ENCODE results near the gene TSPAN32. TPM values are rescaled to one million over a fixed set of nuclear protein-coding genes. Genes with fewer than 3 reads are reported as not detected.
"Not testable (repeated sequence)": the region's sequence is repeated elsewhere in the genome, so short reads cannot be mapped to it uniquely, and the experiment has no call there.

TSPAN32 gene
- total and polyA plus RNA-seq, 2 donors, result 4.0 to 15.7 TPM

- 96% methylated on average over 9 of the region's 9 CpGs for WGBS
- no peak for DNase-seq (ENCODE audit: low read depth in 6 of 9, low spot score in 9 of 9)
These were observed 45.6 kb downstream of the TSPAN32 start for GRCh38 chr11:2347308-2347830.

GRCh38 chr11:2348986-2349385 is 47.2 kb downstream of the TSPAN32 start:
- Histone ChIP-seq H3K27ac (ENCODE audit: low read depth in 1 of 2, low read length in 1 of 2) (no peak overlapping the region), H3K9me3 (ENCODE audit: control insufficient read depth in 2 of 2, insufficient read depth in 1 of 2, low read length in 1 of 2) (peaks cover 0 to 17% of the 10 kb centered on the region in 2 donors), H3K4me3 (ENCODE audit: low read length in 2 of 2) (no peak overlapping the region), H3K36me3 (ENCODE audit: control insufficient read depth in 2 of 2, insufficient read depth in 2 of 2, low read length in 1 of 2) (no peaks in the 10 kb centered on the region), H3K4me1 (ENCODE audit: control insufficient read depth in 2 of 2, insufficient read depth in 2 of 2, low read length in 2 of 2) (no peaks in the 10 kb centered on the region), H3K27me3 (ENCODE audit: control insufficient read depth in 2 of 2, insufficient read depth in 1 of 2, low read length in 1 of 2) (peaks cover 0 to 2% of the 10 kb centered on the region in 2 donors)
- DNase-seq (ENCODE audit: low read depth in 6 of 9, low spot score in 9 of 9), result no peak
- 98% methylated on average over 1 of the region's 1 CpG for WGBS

More at GRCh38 chr11:2347308-2347830, 45.6 kb downstream of the TSPAN32 start:
- no peak overlapping the region for H3K27ac ChIP-seq (ENCODE audit: low read depth in 1 of 2, low read length in 1 of 2)
- H3K4me3 ChIP-seq (ENCODE audit: low read length in 2 of 2), result no peak overlapping the region
- no peaks in the 10 kb centered on the region for H3K4me1 ChIP-seq (ENCODE audit: control insufficient read depth in 2 of 2, insufficient read depth in 2 of 2, low read length in 2 of 2)
- peaks cover 0 to 20% of the 10 kb centered on the region in 2 donors for H3K9me3 ChIP-seq (ENCODE audit: control insufficient read depth in 2 of 2, insufficient read depth in 1 of 2, low read length in 1 of 2)
- peaks cover 0 to 2% of the 10 kb centered on the region in 2 donors for H3K27me3 ChIP-seq (ENCODE audit: control insufficient read depth in 2 of 2, insufficient read depth in 1 of 2, low read length in 1 of 2)
- H3K36me3 ChIP-seq (ENCODE audit: control insufficient read depth in 2 of 2, insufficient read depth in 2 of 2, low read length in 1 of 2), result no peaks in the 10 kb centered on the region

GRCh38 chr11:2351701-2352100 is 49.9 kb downstream of the TSPAN32 start:
- WGBS, result 94% methylated on average over 3 of the region's 3 CpGs
- Histone ChIP-seq H3K4me3 (ENCODE audit: low read length in 2 of 2) (no peak overlapping the region), H3K9me3 (ENCODE audit: control insufficient read depth in 2 of 2, insufficient read depth in 1 of 2, low read length in 1 of 2) (peaks cover 0 to 14% of the 10 kb centered on the region in 2 donors), H3K4me1 (ENCODE audit: control insufficient read depth in 2 of 2, insufficient read depth in 2 of 2, low read length in 2 of 2) (no peaks in the 10 kb centered on the region), H3K27me3 (ENCODE audit: control insufficient read depth in 2 of 2, insufficient read depth in 1 of 2, low read length in 1 of 2) (peaks cover 0 to 2% of the 10 kb centered on the region in 2 donors), H3K27ac (ENCODE audit: low read depth in 1 of 2, low read length in 1 of 2) (no peak overlapping the region), H3K36me3 (ENCODE audit: control insufficient read depth in 2 of 2, insufficient read depth in 2 of 2, low read length in 1 of 2) (no peaks in the 10 kb centered on the region)
- no peak for DNase-seq (ENCODE audit: low read depth in 6 of 9, low spot score in 9 of 9)

GRCh38 chr11:2352420-2352819 is 50.6 kb downstream of the TSPAN32 start:
- DNase-seq (ENCODE audit: low read depth in 6 of 9, low spot score in 9 of 9), result no peak
- Histone ChIP-seq H3K27me3 (ENCODE audit: control insufficient read depth in 2 of 2, insufficient read depth in 1 of 2, low read length in 1 of 2) (peaks cover 0 to 2% of the 10 kb centered on the region in 2 donors), H3K4me3 (ENCODE audit: low read length in 2 of 2) (no peak overlapping the region), H3K4me1 (ENCODE audit: control insufficient read depth in 2 of 2, insufficient read depth in 2 of 2, low read length in 2 of 2) (no peaks in the 10 kb centered on the region), H3K27ac (ENCODE audit: low read depth in 1 of 2, low read length in 1 of 2) (no peak overlapping the region), H3K36me3 (ENCODE audit: control insufficient read depth in 2 of 2, insufficient read depth in 2 of 2, low read length in 1 of 2) (no peaks in the 10 kb centered on the region), H3K9me3 (ENCODE audit: control insufficient read depth in 2 of 2, insufficient read depth in 1 of 2, low read length in 1 of 2) (peaks cover 0 to 8% of the 10 kb centered on the region in 2 donors)
- 94% methylated on average over 4 of the region's 4 CpGs for WGBS

GRCh38 chr11:2355000-2355644 is 53.3 kb downstream of the TSPAN32 start:
- no peaks in the 10 kb centered on the region for H3K9me3 ChIP-seq (ENCODE audit: control insufficient read depth in 2 of 2, insufficient read depth in 1 of 2, low read length in 1 of 2)
- 86% methylated on average over 7 of the region's 7 CpGs for WGBS
- H3K27ac ChIP-seq (ENCODE audit: low read depth in 1 of 2, low read length in 1 of 2), result no peak overlapping the region
- H3K4me1 ChIP-seq (ENCODE audit: control insufficient read depth in 2 of 2, insufficient read depth in 2 of 2, low read length in 2 of 2), result no peaks in the 10 kb centered on the region
- no peak overlapping the region for H3K4me3 ChIP-seq (ENCODE audit: low read length in 2 of 2)
- no peaks in the 10 kb centered on the region for H3K27me3 ChIP-seq (ENCODE audit: control insufficient read depth in 2 of 2, insufficient read depth in 1 of 2, low read length in 1 of 2)
- no peaks in the 10 kb centered on the region for H3K36me3 ChIP-seq (ENCODE audit: control insufficient read depth in 2 of 2, insufficient read depth in 2 of 2, low read length in 1 of 2)
- no peak for DNase-seq (ENCODE audit: low read depth in 6 of 9, low spot score in 9 of 9)

- WGBS, result 84% methylated on average over 8 of the region's 8 CpGs
- Histone ChIP-seq H3K9me3 (ENCODE audit: control insufficient read depth in 2 of 2, insufficient read depth in 1 of 2, low read length in 1 of 2) (no peaks in the 10 kb centered on the region), H3K4me3 (ENCODE audit: low read length in 2 of 2) (no peak overlapping the region), H3K4me1 (ENCODE audit: control insufficient read depth in 2 of 2, insufficient read depth in 2 of 2, low read length in 2 of 2) (no peaks in the 10 kb centered on the region), H3K27me3 (ENCODE audit: control insufficient read depth in 2 of 2, insufficient read depth in 1 of 2, low read length in 1 of 2) (no peaks in the 10 kb centered on the region), H3K27ac (ENCODE audit: low read depth in 1 of 2, low read length in 1 of 2) (no peak overlapping the region), H3K36me3 (ENCODE audit: control insufficient read depth in 2 of 2, insufficient read depth in 2 of 2, low read length in 1 of 2) (no peaks in the 10 kb centered on the region)
- DNase-seq (ENCODE audit: low read depth in 6 of 9, low spot score in 9 of 9), result no peak
These were observed 55.4 kb downstream of the TSPAN32 start for GRCh38 chr11:2357246-2357645.

- not testable (repeated sequence) for H3K36me3 ChIP-seq (ENCODE audit: control insufficient read depth in 2 of 2, insufficient read depth in 2 of 2, low read length in 1 of 2); DNase-seq (ENCODE audit: low read depth in 6 of 9, low spot score in 9 of 9); H3K27ac ChIP-seq (ENCODE audit: low read depth in 1 of 2, low read length in 1 of 2); H3K27me3 ChIP-seq (ENCODE audit: control insufficient read depth in 2 of 2, insufficient read depth in 1 of 2, low read length in 1 of 2); H3K4me3 ChIP-seq (ENCODE audit: low read length in 2 of 2); H3K4me1 ChIP-seq (ENCODE audit: control insufficient read depth in 2 of 2, insufficient read depth in 2 of 2, low read length in 2 of 2); H3K9me3 ChIP-seq (ENCODE audit: control insufficient read depth in 2 of 2, insufficient read depth in 1 of 2, low read length in 1 of 2)
- WGBS, result 99% methylated on average over 13 of the region's 13 CpGs
These were observed 55.8 kb downstream of the TSPAN32 start for GRCh38 chr11:2357651-2358050.

- no peak overlapping the region for H3K4me3 ChIP-seq (ENCODE audit: low read length in 2 of 2)
- H3K27ac ChIP-seq (ENCODE audit: low read depth in 1 of 2, low read length in 1 of 2), result no peak overlapping the region
- no peaks in the 10 kb centered on the region for H3K27me3 ChIP-seq (ENCODE audit: control insufficient read depth in 2 of 2, insufficient read depth in 1 of 2, low read length in 1 of 2)
- no peaks in the 10 kb centered on the region for H3K4me1 ChIP-seq (ENCODE audit: control insufficient read depth in 2 of 2, insufficient read depth in 2 of 2, low read length in 2 of 2)
- no peak for DNase-seq (ENCODE audit: low read depth in 6 of 9, low spot score in 9 of 9)
- H3K9me3 ChIP-seq (ENCODE audit: control insufficient read depth in 2 of 2, insufficient read depth in 1 of 2, low read length in 1 of 2), result no peaks in the 10 kb centered on the region
- H3K36me3 ChIP-seq (ENCODE audit: control insufficient read depth in 2 of 2, insufficient read depth in 2 of 2, low read length in 1 of 2), result no peaks in the 10 kb centered on the region
- 96% methylated on average over 11 of the region's 11 CpGs for WGBS
These were observed 57.1 kb downstream of the TSPAN32 start for GRCh38 chr11:2358754-2359442.

- Histone ChIP-seq H3K36me3 (ENCODE audit: control insufficient read depth in 2 of 2, insufficient read depth in 2 of 2, low read length in 1 of 2) (no peaks in the 10 kb centered on the region), H3K27me3 (ENCODE audit: control insufficient read depth in 2 of 2, insufficient read depth in 1 of 2, low read length in 1 of 2) (no peaks in the 10 kb centered on the region), H3K4me1 (ENCODE audit: control insufficient read depth in 2 of 2, insufficient read depth in 2 of 2, low read length in 2 of 2) (no peaks in the 10 kb centered on the region), H3K4me3 (ENCODE audit: low read length in 2 of 2) (no peak overlapping the region), H3K27ac (ENCODE audit: low read depth in 1 of 2, low read length in 1 of 2) (no peak overlapping the region), H3K9me3 (ENCODE audit: control insufficient read depth in 2 of 2, insufficient read depth in 1 of 2, low read length in 1 of 2) (no peaks in the 10 kb centered on the region)
- DNase-seq (ENCODE audit: low read depth in 6 of 9, low spot score in 9 of 9), result no peak
- 98% methylated on average over 9 of the region's 9 CpGs for WGBS
These were observed 57.7 kb downstream of the TSPAN32 start for GRCh38 chr11:2359557-2359956.
